Measurements from ENCODE around the gene PHACTR4. TPM values are rescaled to one million over a fixed set of nuclear protein-coding genes. Genes with fewer than 3 reads are reported as not detected.

Gene PHACTR4
- total and polyA plus RNA-seq, 2 of the 4 experiments (the other 2 are of a cell fraction), result 7.5 to 15.0 TPM

GRCh38 chr1:28428990-28429520, 59.5 kb downstream of the PHACTR4 start:
- Histone ChIP-seq H2BK15ac (ENCODE audit: low read depth, low read length) (no peak overlapping the region), H2AFZ (replicated peaks; ENCODE audit: low read length, poor library complexity) (no peak overlapping the region), H4K5ac (ENCODE audit: low read depth, low read length) (no peak overlapping the region), H3K9ac (ENCODE audit: low read depth, low read length) (no peak overlapping the region), H3K18ac (ENCODE audit: low read depth, low read length) (no peak overlapping the region), H2BK120ac (ENCODE audit: low read depth, low read length) (no peak overlapping the region), H4K20me1 (ENCODE audit: insufficient read depth, low read length) (peaks cover 3% of the 10 kb centered on the region; the same call in 1 of the 2 replicates), H3K4ac (ENCODE audit: low read depth, low read length) (no peak overlapping the region), H3K23ac (ENCODE audit: low read depth, low read length) (no peak overlapping the region), H4K91ac (ENCODE audit: insufficient read depth, low read depth, low read length) (no peak overlapping the region), H3K79me1 (ENCODE audit: low read depth in 1 of 2, low read length in 2 of 2) (peaks cover 5 to 48% of the 10 kb centered on the region in 2 experiments; a peak in 3 of 4 replicates), H4K8ac (ENCODE audit: low read depth in 2 of 2, low read length in 2 of 2) (no peak overlapping the region), H3K56ac (ENCODE audit: extremely low read depth, insufficient read depth, low read length) (no peak overlapping the region), H3K14ac (replicated peaks; ENCODE audit: low read depth, low read length) (no peak overlapping the region), H2BK5ac (ENCODE audit: low read depth, low read length, poor library complexity, severe bottlenecking) (no peak overlapping the region), H3K4me2 (ENCODE audit: low read depth, low read length) (no peak overlapping the region), H3K4me3 (ENCODE audit: insufficient read depth, low read depth, low read length) (no peak overlapping the region), H3K27ac (ENCODE audit: insufficient read depth, low read length) (no peak overlapping the region), H3K9me3 (ENCODE audit: control insufficient read depth, insufficient read depth, low read length) (no peaks in the 10 kb centered on the region), H2BK20ac (ENCODE audit: low read depth, low read length) (no peak overlapping the region), H3K27me3 (ENCODE audit: control insufficient read depth, insufficient read depth, low read length) (no peaks in the 10 kb centered on the region), H3K36me3 (ENCODE audit: control insufficient read depth, insufficient read depth, low read length) (peaks cover 4% of the 10 kb centered on the region; the same call in 1 of the 2 replicates), H2AK5ac (ENCODE audit: low read depth, low read length) (no peak overlapping the region), H2AK9ac (replicated peaks; ENCODE audit: low read depth, low read length, poor library complexity) (no peak overlapping the region), H3K9me1 (ENCODE audit: insufficient read depth, low read length) (no peaks in the 10 kb centered on the region; the same call in 1 of the 2 replicates), H3K4me1 (ENCODE audit: control insufficient read depth, insufficient read depth, low read length) (peaks cover 1% of the 10 kb centered on the region; the same call in 1 of the 2 replicates)
- TF ChIP-seq USF2 (IDR thresholded peaks at IDR 0.05; ENCODE audit: low read depth, low read length) (no peak), MAZ (IDR thresholded peaks at IDR 0.05; ENCODE audit: borderline replicate concordance, low read depth, low read length) (no peak), RFX5 (IDR thresholded peaks at IDR 0.05; ENCODE audit: low read depth, low read length) (no peak), FOS (IDR thresholded peaks at IDR 0.05; ENCODE audit: low read depth, low read length) (no peak), RAD21 (IDR thresholded peaks at IDR 0.05; ENCODE audit: low read length) (no peak), RCOR1 (IDR thresholded peaks at IDR 0.05; ENCODE audit: insufficient replicate concordance, low read length) (no peak), CEBPB (IDR thresholded peaks at IDR 0.05; ENCODE audit: low read depth, low read length) (no peak), CTCF (conservative IDR thresholded peaks at IDR 0.05; ENCODE audit: low read depth, low read length) (no peak), MAFK (IDR thresholded peaks at IDR 0.05; ENCODE audit: low read depth, low read length) (no peak), POLR2A (IDR thresholded peaks at IDR 0.05; ENCODE audit: low read depth, low read length) (no peak), NFE2L2 (IDR thresholded peaks at IDR 0.05; ENCODE audit: low read depth, low read length) (no peak), CHD1 (IDR thresholded peaks at IDR 0.05; ENCODE audit: low read depth, low read length) (no peak), ELK1 (IDR thresholded peaks at IDR 0.05; ENCODE audit: borderline replicate concordance, low read depth, low read length) (no peak), SMC3 (IDR thresholded peaks at IDR 0.05; ENCODE audit: low read depth, low read length) (no peak), MXI1 (IDR thresholded peaks at IDR 0.05; ENCODE audit: borderline replicate concordance, low read depth, low read length) (no peak)
- POLR2A ChIA-PET (ENCODE audit: unreplicated experiment), result no interaction called here
- intact Hi-C loops (cut with micrococcal nuclease) (no loop called here), in situ Hi-C loops (cut with MboI; ENCODE audit: low sequenced_read_pairs) (no loop called here), dilution Hi-C loops (cut with HindIII; ENCODE audit: low sequenced_read_pairs, unreplicated experiment) (no loop called here)
- ATAC-seq (ENCODE audit: low read depth), result 0 out of 2 replicates have a peak, but pooled peaks have one; percentile 27
- BruUV-seq (replicated peaks), result no TSS peak
- CTCF ChIA-PET, result interaction anchor here (0.6 kb wide), 1 partner anchor 239 kb away, joined by 6 read pairs; no protein-coding TSS in a partner anchor
- DNase-seq, result no peak
- WGBS, 2 experiments (ENCODE audit: extremely low coverage in 2 of 2, insufficient read length in 1 of 2), result no CpG with 5 or more reads among the region's 6 CpGs
